Heart left ventricle (tissue), 16 donors: ENCODE results near the gene ANXA4. TPM values are rescaled to one million over a fixed set of nuclear protein-coding genes. Genes with fewer than 3 reads are reported as not detected.

Experiments
- ATAC-seq, 4 donors: fragments of 200-7000 bp; cut with Tn5 transposase; one replicate each; pipeline ENCODE4 v1.9.1; 2020 to 2022; ENCODE audit warnings: moderate library complexity in 4 of 4, mild to moderate bottlenecking in 3 of 4, moderate number of reproducible peaks in 1 of 4
- DNase-seq, 5 donors: peaks; one replicate each; pipeline ENCODE4 v3.0.0-alpha.2; 2020
- H3K27ac ChIP-seq, 12 donors: fragments of 200-600 bp; sonication (generic) in 4 of 12; one replicate each; pipeline versions ENCODE4 v1.5.0 to v1.8.0; 2016 to 2022; ENCODE audit warnings: mild to moderate bottlenecking in 2 of 12
- H3K27me3 ChIP-seq, 9 donors: fragments of 200-600 bp; sonication (generic) in 2 of 9; one replicate each; pipeline versions ENCODE4 v1.5.1 to v1.8.0; 2016 to 2022; ENCODE audit warnings: mild to moderate bottlenecking in 3 of 9
- H3K36me3 ChIP-seq, 9 donors: fragments of 200-600 bp; sonication (generic) in 2 of 9; one replicate each; pipeline versions ENCODE4 v1.5.0 to v1.8.0; 2018 to 2022; ENCODE audit warnings: mild to moderate bottlenecking in 2 of 9
- H3K4me1 ChIP-seq, 12 donors: fragments of 200-600 bp; sonication (generic) in 4 of 12; one replicate each; pipeline versions ENCODE4 v1.5.0 to v1.8.0; 2016 to 2022; ENCODE audit warnings: mild to moderate bottlenecking in 3 of 12
- H3K4me3 ChIP-seq, 12 donors: fragments of 200-600 bp; sonication (generic) in 4 of 12; one replicate each; pipeline versions ENCODE4 v1.5.0 to v1.8.0; 2017 to 2022; ENCODE audit warnings: mild to moderate bottlenecking in 9 of 12, moderate library complexity in 4 of 12
- H3K9me3 ChIP-seq, 12 donors: fragments of 200-600 bp; sonication (generic) in 4 of 12; one replicate each; pipeline versions ENCODE4 v1.5.0 to v1.8.0; 2016 to 2022; ENCODE audit warnings: mild to moderate bottlenecking in 1 of 12
- CTCF ChIP-seq, 12 donors: fragments of 200-600 bp; sonication (generic) in 4 of 12; IDR thresholded peaks; one replicate each; pipeline versions ENCODE4 v1.5.0 to v1.8.0; 2018 to 2022; ENCODE audit warnings: antibody characterized with exemption in 12 of 12, mild to moderate bottlenecking in 5 of 12
- POLR2A ChIP-seq, 2 donors: fragments of 450-650 bp; IDR thresholded peaks; one replicate each; pipeline ENCODE4 v1.6.1; 2017; ENCODE audit warnings: antibody characterized with exemption in 2 of 2, mild to moderate bottlenecking in 2 of 2, moderate library complexity in 2 of 2
- WGBS, 4 donors: extraction: QIAGEN DNeasy Blood & Tissue Kit in 2 of 4; methylation state at CpG; one replicate each; pipeline versions ENCODE4 v1.1.5 to v1.1.7; 2013 to 2018; 5-methylcytosine and 5-hydroxymethylcytosine counted together
- intact Hi-C, 10 donors: fragments of 100-400 bp; cut with DNase I; formaldehyde crosslinking; loops; one replicate each; pipeline versions ENCODE4 v1.11.1 to v1.14.2; 2022
- polyA plus RNA-seq, 2 donors: library from polyadenylated mRNA; stranded (reverse); fragments of 200-250 nt; gene quantifications; one replicate each; pipeline ENCODE4 v1.2.3, GENCODE V29; 2013
- total RNA-seq, 9 donors: library from RNA; depleted of rRNA in 2 of 9; stranded (reverse); fragments of >200 nt in 2 of 9; fragmentation: NEBNext Ultra II Directional in 3 of 9; extraction: Animal tissue kit (Norgen Biotek cat#: 25700) in 3 of 9; gene quantifications; one replicate each; pipeline versions ENCODE4 v1.1.0 to v1.2.4, GENCODE V29; 2016 to 2023
- donor health status: ischemic (EF 13 %, LVEDD 7.1; RV severe dilation, severe dysfunction).
- donor health status: healthy with polysubstance abuse.
- donor health status: DM: no; HTN: yes; CAD: no.
- donor health status: DM: no; HTN: no; CAD: no.
- donor health status: ischemic (EF 25% LVEDD 6.9; RV normal size, moderate dysfunction).
- donor health status: ischemic (EF 25% LVEDD 5.7; RV mildly dilated, moderate dysfunction).
- donor health status: healthy.
- donor health status: DM: yes; HTN: yes; CAD: no.
- donor health status: ischemic (EF 35%, LVEDD 5.7; RV mildly dilated, moderate dysfunction).
- donor health status: nonischemic (EF 11% LVEDD 7.7; RV severe dilation, severe dysfunction).
- donor health status: DM: yes; HTN: yes; CAD: no.
- donor health status: PGD.
- donor health status: ischemic (EF 29% LVEDD 5.4; RV normal size, mild dysfunction).
- donor health status: nonischemic (EF 23%, LVEDD 6.1; RV moderate dilation, normal function).

The ANXA4 gene
- total and polyA plus RNA-seq, 11 donors, result 7.3 to 73.5 (median 18.8) TPM

GRCh38 chr2:69777786-69778105 is 35.8 kb downstream of the ANXA4 start:
- DNase-seq, result no peak
- intact Hi-C loops, result no loop called here
- peaks cover 0 to under 1% (median 0%) of the 10 kb centered on the region in 9 donors for H3K36me3 ChIP-seq
- no peak overlapping the region for H3K4me3 ChIP-seq
- no peak overlapping the region for H3K27ac ChIP-seq
- peaks cover 0 to 9% (median 0%) of the 10 kb centered on the region in 12 donors for H3K9me3 ChIP-seq
- no peaks in the 10 kb centered on the region for H3K27me3 ChIP-seq
- 93 to 97% (median 94%) methylated on average over 4 of the region's 4 CpGs for WGBS, 4 donors
- peaks cover 0 to 40% (median 0%) of the 10 kb centered on the region in 12 donors for H3K4me1 ChIP-seq
- ATAC-seq, result no peak
- TF ChIP-seq POLR2A (IDR thresholded peaks at IDR 0.05), result no peak
- no peak for TF ChIP-seq CTCF (IDR thresholded peaks at IDR 0.05)

GRCh38 chr2:69779258-69780001 is 37.5 kb downstream of the ANXA4 start:
- peaks cover 0 to 9% (median 0%) of the 10 kb centered on the region in 12 donors for H3K9me3 ChIP-seq
- no peaks in the 10 kb centered on the region for H3K27me3 ChIP-seq
- ATAC-seq (peak in 2 of 4 donors; percentile 49 to 55), DNase-seq (no peak)
- no peak overlapping the region for H3K4me3 ChIP-seq
- peaks cover 0 to 14% (median 0%) of the 10 kb centered on the region in 9 donors for H3K36me3 ChIP-seq
- WGBS, 4 donors, result 95 to 97% (median 96%) methylated on average over 5 of the region's 5 CpGs
- no peak overlapping the region for H3K27ac ChIP-seq
- peaks cover 0 to 26% (median 0%) of the 10 kb centered on the region in 12 donors for H3K4me1 ChIP-seq
- intact Hi-C loops, result no loop called here
- no peak for TF ChIP-seq POLR2A (IDR thresholded peaks at IDR 0.05)
- TF ChIP-seq CTCF (IDR thresholded peaks at IDR 0.05), result no peak

GRCh38 chr2:69780921-69781320 is 39.0 kb downstream of the ANXA4 start:
- peaks cover 0 to 12% (median 0%) of the 10 kb centered on the region in 12 donors for H3K4me1 ChIP-seq
- ATAC-seq (no peak), DNase-seq (no peak)
- H3K9me3 ChIP-seq, result peaks cover 0 to 8% (median 0%) of the 10 kb centered on the region in 12 donors
- H3K36me3 ChIP-seq, result peaks cover 0 to 20% (median 0%) of the 10 kb centered on the region in 9 donors
- TF ChIP-seq POLR2A (IDR thresholded peaks at IDR 0.05) (no peak), CTCF (IDR thresholded peaks at IDR 0.05) (no peak)
- WGBS, 4 donors, result 76 to 78% (median 78%) methylated on average over 5 of the region's 5 CpGs
- intact Hi-C loops, result no loop called here
- no peaks in the 10 kb centered on the region for H3K27me3 ChIP-seq
- H3K27ac ChIP-seq, result no peak overlapping the region
- H3K4me3 ChIP-seq, result no peak overlapping the region

- Histone ChIP-seq H3K36me3 (peaks cover 0 to 23% (median 0%) of the 10 kb centered on the region in 9 donors), H3K27ac (no peak overlapping the region), H3K27me3 (no peaks in the 10 kb centered on the region), H3K4me3 (no peak overlapping the region), H3K4me1 (peaks cover 0 to 6% (median 0%) of the 10 kb centered on the region in 12 donors), H3K9me3 (peaks cover 0 to 2% (median 0%) of the 10 kb centered on the region in 12 donors)
- WGBS, 4 donors, result 66 to 72% (median 70%) methylated on average over 5 of the region's 5 CpGs
- ATAC-seq (peak in 2 of 4 donors; percentile 36 to 50), DNase-seq (no peak)
- TF ChIP-seq CTCF (IDR thresholded peaks at IDR 0.05) (no peak), POLR2A (IDR thresholded peaks at IDR 0.05) (no peak)
- intact Hi-C loops, result no loop called here
Observed at GRCh38 chr2:69781321-69782248, 39.7 kb downstream of the ANXA4 start.
